ENCODE data around the gene COL12A1. TPM values are rescaled to one million over a fixed set of nuclear protein-coding genes. Genes with fewer than 3 reads are reported as not detected.
A peak's percentile ranks its signal among the peaks of the same experiment; 100 is the strongest.

The COL12A1 gene
- total and polyA plus RNA-seq, 2 of the 13 experiments (the other 11 are each of a cell fraction or from before 2014, with no cell fraction given): 0.02 TPM; not detected in 1

GRCh38 chr6:75243333-75244062 is 37.6 kb upstream of the COL12A1 start, which contains the start of gene COX7A2 (continued):
- TF ChIP-seq ZNF784 (CRISPR knock-in tag; IDR thresholded peaks at IDR 0.05; ENCODE audit: borderline replicate concordance): no peak
- no peak for TF ChIP-seq BATF2 (CRISPR knock-in tag; IDR thresholded peaks at IDR 0.05)
- no peak; the same call in 1 of the 2 replicates for TF ChIP-seq ZBTB44 (CRISPR knock-in tag; IDR thresholded peaks at IDR 0.05)
- TF ChIP-seq JUNB (CRISPR knock-in tag; IDR thresholded peaks at IDR 0.05; ENCODE audit: borderline replicate concordance): no peak
- TF ChIP-seq NFE2 (CRISPR knock-in tag; IDR thresholded peaks at IDR 0.05): no peak
- TF ChIP-seq CREB1 (IDR thresholded peaks at IDR 0.05): 0 out of 2 replicates have a peak, but pooled peaks have one; percentile 26
- TF ChIP-seq CREB1 (CRISPR knock-in tag; IDR thresholded peaks at IDR 0.05): peak; percentile 93
- TF ChIP-seq ZNF460 (CRISPR knock-in tag; IDR thresholded peaks at IDR 0.05; ENCODE audit: borderline replicate concordance): no peak
- TF ChIP-seq SIN3B (IDR thresholded peaks at IDR 0.05; ENCODE audit: low read length): peak; percentile 63; the same call in 1 of the 2 replicates
- TF ChIP-seq ZFP36 (IDR thresholded peaks at IDR 0.05; ENCODE audit: borderline replicate concordance, low read depth, low read length, partially characterized antibody): no peak
- no peak; the same call in 1 of the 2 replicates for TF ChIP-seq HMG20A (CRISPR knock-in tag; IDR thresholded peaks at IDR 0.05; ENCODE audit: borderline replicate concordance)
- no peak; the same call in 1 of the 2 replicates for TF ChIP-seq RELA (CRISPR knock-in tag; IDR thresholded peaks at IDR 0.05)
- TF ChIP-seq, protein P1, sequence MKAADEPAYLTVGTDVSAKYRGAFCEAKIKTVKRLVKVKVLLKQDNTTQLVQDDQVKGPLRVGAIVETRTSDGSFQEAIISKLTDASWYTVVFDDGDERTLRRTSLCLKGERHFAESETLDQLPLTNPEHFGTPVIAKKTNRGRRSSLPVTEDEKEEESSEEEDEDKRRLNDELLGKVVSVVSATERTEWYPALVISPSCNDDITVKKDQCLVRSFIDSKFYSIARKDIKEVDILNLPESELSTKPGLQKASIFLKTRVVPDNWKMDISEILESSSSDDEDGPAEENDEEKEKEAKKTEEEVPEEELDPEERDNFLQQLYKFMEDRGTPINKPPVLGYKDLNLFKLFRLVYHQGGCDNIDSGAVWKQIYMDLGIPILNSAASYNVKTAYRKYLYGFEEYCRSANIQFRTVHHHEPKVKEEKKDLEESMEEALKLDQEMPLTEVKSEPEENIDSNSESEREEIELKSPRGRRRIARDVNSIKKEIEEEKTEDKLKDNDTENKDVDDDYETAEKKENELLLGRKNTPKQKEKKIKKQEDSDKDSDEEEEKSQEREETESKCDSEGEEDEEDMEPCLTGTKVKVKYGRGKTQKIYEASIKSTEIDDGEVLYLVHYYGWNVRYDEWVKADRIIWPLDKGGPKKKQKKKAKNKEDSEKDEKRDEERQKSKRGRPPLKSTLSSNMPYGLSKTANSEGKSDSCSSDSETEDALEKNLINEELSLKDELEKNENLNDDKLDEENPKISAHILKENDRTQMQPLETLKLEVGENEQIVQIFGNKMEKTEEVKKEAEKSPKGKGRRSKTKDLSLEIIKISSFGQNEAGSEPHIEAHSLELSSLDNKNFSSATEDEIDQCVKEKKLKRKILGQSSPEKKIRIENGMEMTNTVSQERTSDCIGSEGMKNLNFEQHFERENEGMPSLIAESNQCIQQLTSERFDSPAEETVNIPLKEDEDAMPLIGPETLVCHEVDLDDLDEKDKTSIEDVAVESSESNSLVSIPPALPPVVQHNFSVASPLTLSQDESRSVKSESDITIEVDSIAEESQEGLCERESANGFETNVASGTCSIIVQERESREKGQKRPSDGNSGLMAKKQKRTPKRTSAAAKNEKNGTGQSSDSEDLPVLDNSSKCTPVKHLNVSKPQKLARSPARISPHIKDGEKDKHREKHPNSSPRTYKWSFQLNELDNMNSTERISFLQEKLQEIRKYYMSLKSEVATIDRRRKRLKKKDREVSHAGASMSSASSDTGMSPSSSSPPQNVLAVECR (CRISPR knock-in tag; IDR thresholded peaks at IDR 0.05; ENCODE audit: borderline replicate concordance): peak; percentile 88
- peak; percentile 86 for TF ChIP-seq NR2F6 (IDR thresholded peaks at IDR 0.05)
- peak; percentile 94 for TF ChIP-seq NR2F6 (CRISPR knock-in tag; IDR thresholded peaks at IDR 0.05)
